Measurements from ENCODE around the gene UBN2. TPM values are rescaled to one million over a fixed set of nuclear protein-coding genes. Genes with fewer than 3 reads are reported as not detected.

The UBN2 gene
- total and polyA plus RNA-seq, 2 of the 13 experiments (the other 11 are each of a cell fraction or from before 2014, with no cell fraction given) = 5.6 to 5.7 TPM

GRCh38 chr7:139230774-139231512 is at the start of gene UBN2 (continued):
- TF ChIP-seq, protein P1, sequence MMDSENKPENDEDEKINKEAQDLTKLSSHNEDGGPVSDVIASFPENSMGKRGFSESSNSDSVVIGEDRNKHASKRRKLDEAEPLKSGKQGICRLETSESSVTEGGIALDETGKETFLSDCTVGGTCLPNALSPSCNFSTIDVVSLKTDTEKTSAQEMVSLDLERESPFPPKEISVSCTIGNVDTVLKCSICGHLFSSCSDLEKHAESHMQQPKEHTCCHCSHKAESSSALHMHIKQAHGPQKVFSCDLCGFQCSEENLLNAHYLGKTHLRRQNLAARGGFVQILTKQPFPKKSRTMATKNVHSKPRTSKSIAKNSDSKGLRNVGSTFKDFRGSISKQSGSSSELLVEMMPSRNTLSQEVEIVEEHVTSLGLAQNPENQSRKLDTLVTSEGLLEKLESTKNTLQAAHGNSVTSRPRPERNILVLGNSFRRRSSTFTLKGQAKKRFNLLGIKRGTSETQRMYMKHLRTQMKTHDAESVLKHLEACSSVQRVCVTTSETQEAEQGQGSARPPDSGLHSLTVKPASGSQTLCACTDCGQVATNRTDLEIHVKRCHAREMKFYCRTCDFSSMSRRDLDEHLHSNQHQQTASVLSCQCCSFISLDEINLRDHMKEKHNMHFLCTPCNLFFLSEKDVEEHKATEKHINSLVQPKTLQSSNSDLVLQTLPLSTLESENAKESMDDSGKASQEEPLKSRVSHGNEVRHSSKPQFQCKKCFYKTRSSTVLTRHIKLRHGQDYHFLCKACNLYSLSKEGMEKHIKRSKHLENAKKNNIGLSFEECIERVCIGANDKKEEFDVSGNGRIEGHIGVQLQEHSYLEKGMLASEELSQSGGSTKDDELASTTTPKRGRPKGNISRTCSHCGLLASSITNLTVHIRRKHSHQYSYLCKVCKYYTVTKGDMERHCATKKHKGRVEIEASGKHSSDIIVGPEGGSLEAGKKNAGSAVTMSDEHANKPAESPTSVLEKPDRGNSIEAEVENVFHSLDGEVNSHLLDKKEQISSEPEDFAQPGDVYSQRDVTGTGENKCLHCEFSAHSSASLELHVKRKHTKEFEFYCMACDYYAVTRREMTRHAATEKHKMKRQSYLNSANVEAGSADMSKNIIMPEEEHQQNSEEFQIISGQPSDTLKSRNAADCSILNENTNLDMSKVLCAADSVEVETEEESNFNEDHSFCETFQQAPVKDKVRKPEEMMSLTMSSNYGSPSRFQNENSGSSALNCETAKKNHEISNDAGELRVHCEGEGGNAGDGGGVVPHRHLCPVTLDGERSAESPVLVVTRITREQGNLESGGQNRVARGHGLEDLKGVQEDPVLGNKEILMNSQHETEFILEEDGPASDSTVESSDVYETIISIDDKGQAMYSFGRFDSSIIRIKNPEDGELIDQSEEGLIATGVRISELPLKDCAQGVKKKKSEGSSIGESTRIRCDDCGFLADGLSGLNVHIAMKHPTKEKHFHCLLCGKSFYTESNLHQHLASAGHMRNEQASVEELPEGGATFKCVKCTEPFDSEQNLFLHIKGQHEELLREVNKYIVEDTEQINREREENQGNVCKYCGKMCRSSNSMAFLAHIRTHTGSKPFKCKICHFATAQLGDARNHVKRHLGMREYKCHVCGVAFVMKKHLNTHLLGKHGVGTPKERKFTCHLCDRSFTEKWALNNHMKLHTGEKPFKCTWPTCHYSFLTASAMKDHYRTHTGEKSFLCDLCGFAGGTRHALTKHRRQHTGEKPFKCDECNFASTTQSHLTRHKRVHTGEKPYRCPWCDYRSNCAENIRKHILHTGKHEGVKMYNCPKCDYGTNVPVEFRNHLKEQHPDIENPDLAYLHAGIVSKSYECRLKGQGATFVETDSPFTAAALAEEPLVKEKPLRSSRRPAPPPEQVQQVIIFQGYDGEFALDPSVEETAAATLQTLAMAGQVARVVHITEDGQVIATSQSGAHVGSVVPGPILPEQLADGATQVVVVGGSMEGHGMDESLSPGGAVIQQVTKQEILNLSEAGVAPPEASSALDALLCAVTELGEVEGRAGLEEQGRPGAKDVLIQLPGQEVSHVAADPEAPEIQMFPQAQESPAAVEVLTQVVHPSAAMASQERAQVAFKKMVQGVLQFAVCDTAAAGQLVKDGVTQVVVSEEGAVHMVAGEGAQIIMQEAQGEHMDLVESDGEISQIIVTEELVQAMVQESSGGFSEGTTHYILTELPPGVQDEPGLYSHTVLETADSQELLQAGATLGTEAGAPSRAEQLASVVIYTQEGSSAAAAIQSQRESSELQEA (CRISPR knock-in tag; IDR thresholded peaks at IDR 0.05; ENCODE audit: not compliant biosample characterization) = peak; percentile 64
- TF ChIP-seq IKZF1 (IDR thresholded peaks at IDR 0.05) = no peak
- TF ChIP-seq SP1 (IDR thresholded peaks at IDR 0.05) = no peak
- TF ChIP-seq SP1 (CRISPR knock-in tag; IDR thresholded peaks at IDR 0.05) = peak; percentile 45; the same call in 1 of the 2 replicates
- TF ChIP-seq NCOA2 (CRISPR knock-in tag; IDR thresholded peaks at IDR 0.05) = peak; percentile 48; the same call in 1 of the 2 replicates
- TF ChIP-seq GZF1 (CRISPR knock-in tag; IDR thresholded peaks at IDR 0.05) = no peak
- 0 out of 2 replicates have a peak, but pooled peaks have one; percentile 61 for TF ChIP-seq ZNF264 (CRISPR knock-in tag; IDR thresholded peaks at IDR 0.05)
- TF ChIP-seq FIP1L1 (IDR thresholded peaks at IDR 0.05; ENCODE audit: borderline replicate concordance, insufficient read depth, low read depth, low read length) = no peak
- TF ChIP-seq ZFP36L1 (CRISPR knock-in tag; IDR thresholded peaks at IDR 0.05) = 0 out of 2 replicates have a peak, but pooled peaks have one; percentile 15
- peak; percentile 17; the same call in 1 of the 2 replicates for TF ChIP-seq ZBED4 (CRISPR knock-in tag; IDR thresholded peaks at IDR 0.05; ENCODE audit: borderline replicate concordance)
